ENCODE data around the gene FMNL1.

The FMNL1 gene

GRCh38 chr17:45186801-45187354 lies 34.8 kb upstream of the FMNL1 start:
- ChIA-PET CTCF (no interaction called here), POLR2A (no interaction called here)
- Histone ChIP-seq H3K36me3 (ENCODE audit: control insufficient read depth in 4 of 4, insufficient read depth in 4 of 4, low read length in 3 of 4) (no peaks in the 10 kb centered on the region), H3K4me1 (ENCODE audit: control extremely low read depth in 1 of 4, control insufficient read depth in 4 of 4, insufficient read depth in 4 of 4, low read length in 3 of 4) (peaks cover 0 to 4% (median under 1%) of the 10 kb centered on the region in 4 experiments), H3K9me3 (ENCODE audit: control extremely low read depth in 1 of 5, control insufficient read depth in 4 of 5, insufficient read depth in 2 of 5, low read depth in 1 of 5, low read length in 4 of 5) (no peaks in the 10 kb centered on the region), H3K27me3 (replicated peaks in 2 of 5; ENCODE audit: control insufficient read depth in 4 of 5, insufficient read depth in 5 of 5, low read length in 4 of 5) (no peaks in the 10 kb centered on the region), H3K27ac (ENCODE audit: insufficient read depth in 1 of 2, low read depth in 1 of 2, low read length in 2 of 2, poor library complexity in 1 of 2, severe bottlenecking in 2 of 2) (no peak overlapping the region), H3K4me3 (ENCODE audit: control insufficient read depth in 1 of 7, extremely low read depth in 1 of 7, insufficient read depth in 4 of 7, low read depth in 2 of 7, low read length in 6 of 7) (no peak overlapping the region)
- DNase-seq: no peak
- WGBS (ENCODE audit: insufficient coverage): 68% methylated on average over 6 of the region's 7 CpGs

GRCh38 chr17:45189009-45189408 lies 32.7 kb upstream of the FMNL1 start:
- H3K4me3 ChIP-seq (ENCODE audit: control insufficient read depth in 1 of 7, extremely low read depth in 1 of 7, insufficient read depth in 4 of 7, low read depth in 2 of 7, low read length in 6 of 7): no peak overlapping the region
- peaks cover 0 to 4% (median under 1%) of the 10 kb centered on the region in 4 experiments for H3K4me1 ChIP-seq (ENCODE audit: control extremely low read depth in 1 of 4, control insufficient read depth in 4 of 4, insufficient read depth in 4 of 4, low read length in 3 of 4)
- POLR2A ChIA-PET: interaction anchor here (0.6 kb wide), 1 partner anchor 36 kb away, joined by 3 read pairs; no protein-coding TSS in a partner anchor
- no peak overlapping the region for H3K27ac ChIP-seq (ENCODE audit: insufficient read depth in 1 of 2, low read depth in 1 of 2, low read length in 2 of 2, poor library complexity in 1 of 2, severe bottlenecking in 2 of 2)
- H3K36me3 ChIP-seq (ENCODE audit: control insufficient read depth in 4 of 4, insufficient read depth in 4 of 4, low read length in 3 of 4): no peaks in the 10 kb centered on the region
- DNase-seq: no peak
- no peaks in the 10 kb centered on the region for H3K9me3 ChIP-seq (ENCODE audit: control extremely low read depth in 1 of 5, control insufficient read depth in 4 of 5, insufficient read depth in 2 of 5, low read depth in 1 of 5, low read length in 4 of 5)
- H3K27me3 ChIP-seq (replicated peaks in 2 of 5; ENCODE audit: control insufficient read depth in 4 of 5, insufficient read depth in 5 of 5, low read length in 4 of 5): no peaks in the 10 kb centered on the region
- no CpG with 5 or more reads among the region's 2 CpGs for WGBS (ENCODE audit: insufficient coverage)
- CTCF ChIA-PET: interaction anchor here (0.7 to 4.3 kb wide), 6 partner anchors 9 to 54 kb away, joined by 3 to 17 read pairs (median 8); partner anchors contain the start of genes ACBD4 and HEXIM2

DNA sequence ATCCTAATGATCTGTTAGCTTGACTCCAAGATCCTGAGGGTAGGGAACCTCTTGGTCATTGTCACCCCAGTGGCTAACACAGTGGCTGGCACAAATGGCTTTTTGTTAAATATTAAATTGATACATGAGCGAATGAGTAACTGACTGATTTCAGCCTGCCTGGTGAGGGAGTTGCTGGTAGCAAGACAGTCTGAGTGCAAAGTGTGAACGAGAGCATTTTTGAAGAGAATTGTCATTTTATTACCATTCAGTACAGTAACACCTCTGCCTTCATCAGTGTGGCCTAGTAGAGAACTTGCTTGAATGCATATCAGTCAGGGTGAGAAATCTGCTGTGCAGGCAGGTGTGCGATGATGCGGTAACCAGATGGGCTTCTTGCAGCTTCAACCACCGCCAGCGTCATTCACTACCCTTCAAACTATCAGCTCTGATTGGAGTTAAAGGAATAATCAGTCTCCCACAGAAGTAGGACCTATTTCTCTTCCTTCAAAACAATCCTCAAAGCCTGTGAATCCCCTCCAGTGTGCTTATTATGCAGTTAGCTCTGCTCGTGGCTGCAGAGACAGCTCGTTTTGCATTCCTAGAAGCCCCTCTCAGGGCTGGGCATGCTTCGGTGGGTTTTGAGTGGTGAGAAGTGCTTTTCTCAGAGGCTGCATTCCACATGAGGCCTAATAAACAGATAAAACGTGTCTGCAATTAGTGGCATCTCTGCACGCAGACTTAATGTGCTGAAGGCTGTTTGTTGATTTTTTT lies 31.0 kb upstream of the FMNL1 start:
- DNase-seq: no peak
- CTCF ChIA-PET: interaction anchor here (1.4 to 4.3 kb wide), 6 partner anchors 7 to 55 kb away, joined by 3 to 17 read pairs (median 9); partner anchors contain the start of gene ACBD4
- Histone ChIP-seq H3K27ac (ENCODE audit: insufficient read depth in 1 of 2, low read depth in 1 of 2, low read length in 2 of 2, poor library complexity in 1 of 2, severe bottlenecking in 2 of 2) (no peak overlapping the region), H3K27me3 (replicated peaks in 2 of 5; ENCODE audit: control insufficient read depth in 4 of 5, insufficient read depth in 5 of 5, low read length in 4 of 5) (no peaks in the 10 kb centered on the region), H3K36me3 (ENCODE audit: control insufficient read depth in 4 of 4, insufficient read depth in 4 of 4, low read length in 3 of 4) (no peaks in the 10 kb centered on the region), H3K9me3 (ENCODE audit: control extremely low read depth in 1 of 5, control insufficient read depth in 4 of 5, insufficient read depth in 2 of 5, low read depth in 1 of 5, low read length in 4 of 5) (no peaks in the 10 kb centered on the region), H3K4me1 (ENCODE audit: control extremely low read depth in 1 of 4, control insufficient read depth in 4 of 4, insufficient read depth in 4 of 4, low read length in 3 of 4) (peaks cover 0 to 4% (median under 1%) of the 10 kb centered on the region in 4 experiments), H3K4me3 (ENCODE audit: control insufficient read depth in 1 of 7, extremely low read depth in 1 of 7, insufficient read depth in 4 of 7, low read depth in 2 of 7, low read length in 6 of 7) (no peak overlapping the region)
- POLR2A ChIA-PET: no interaction called here
- WGBS (ENCODE audit: insufficient coverage): 94% methylated on average over 6 of the region's 11 CpGs

DNA sequence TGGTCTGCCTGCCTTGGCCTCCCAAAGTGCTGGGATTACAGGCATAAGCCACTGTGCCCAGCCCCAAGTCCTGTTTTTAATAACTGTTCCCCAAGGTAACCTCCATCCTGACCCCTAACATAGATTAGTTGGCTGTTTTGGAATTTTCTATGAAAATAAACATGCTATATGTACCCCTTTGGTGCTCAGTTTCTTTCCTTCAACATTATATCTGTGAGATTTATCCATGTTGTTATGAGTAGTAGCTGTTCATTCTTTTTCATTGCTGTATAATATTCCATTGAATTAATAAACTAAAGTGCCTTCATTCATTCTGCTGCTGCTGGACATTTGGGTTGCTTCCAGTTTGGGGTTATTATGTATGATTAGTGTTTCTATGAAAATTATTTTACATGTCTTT lies 26.3 kb upstream of the FMNL1 start:
- CTCF ChIA-PET: interaction anchor here (1.2 to 5.2 kb wide), 9 partner anchors 11 to 96 kb away, joined by 3 to 99 read pairs (median 4); partner anchors contain the start of genes ACBD4, HEXIM1 and HEXIM2
- Histone ChIP-seq H3K36me3 (ENCODE audit: control insufficient read depth in 4 of 4, insufficient read depth in 4 of 4, low read length in 3 of 4) (no peaks in the 10 kb centered on the region), H3K4me3 (ENCODE audit: control insufficient read depth in 1 of 7, extremely low read depth in 1 of 7, insufficient read depth in 4 of 7, low read depth in 2 of 7, low read length in 6 of 7) (no peak overlapping the region), H3K27me3 (replicated peaks in 2 of 5; ENCODE audit: control insufficient read depth in 4 of 5, insufficient read depth in 5 of 5, low read length in 4 of 5) (no peaks in the 10 kb centered on the region), H3K9me3 (ENCODE audit: control extremely low read depth in 1 of 5, control insufficient read depth in 4 of 5, insufficient read depth in 2 of 5, low read depth in 1 of 5, low read length in 4 of 5) (no peaks in the 10 kb centered on the region), H3K27ac (ENCODE audit: insufficient read depth in 1 of 2, low read depth in 1 of 2, low read length in 2 of 2, poor library complexity in 1 of 2, severe bottlenecking in 2 of 2) (no peak overlapping the region), H3K4me1 (ENCODE audit: control extremely low read depth in 1 of 4, control insufficient read depth in 4 of 4, insufficient read depth in 4 of 4, low read length in 3 of 4) (peaks cover 0 to 20% (median 10%) of the 10 kb centered on the region in 4 experiments)
- no peak for DNase-seq
- POLR2A ChIA-PET: interaction anchor here (1.6 kb wide), 1 partner anchor 47 kb away, joined by 7 read pairs; the partner anchor contains the start of gene HEXIM1

DNA sequence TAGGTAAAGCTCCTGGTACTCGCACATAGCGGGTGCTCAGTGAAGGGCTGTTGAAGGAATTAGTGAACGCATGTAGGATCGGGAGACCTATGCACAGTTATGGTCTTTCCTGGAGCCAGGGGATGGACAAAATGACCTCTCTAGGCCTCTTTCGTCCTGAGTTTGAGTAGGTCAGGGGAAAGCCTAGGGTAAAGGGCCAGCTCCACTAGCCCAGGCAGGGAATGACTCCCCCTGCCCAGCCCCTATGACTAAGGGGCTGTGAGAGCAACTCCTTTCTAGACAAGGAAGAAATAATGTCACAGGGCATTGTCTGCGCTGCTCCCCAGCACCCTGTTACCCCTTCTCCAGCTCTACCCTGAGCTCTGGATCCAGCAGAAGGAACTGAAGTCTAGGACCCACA lies 24.6 kb upstream of the FMNL1 start:
- Histone ChIP-seq H3K9me3 (ENCODE audit: control extremely low read depth in 1 of 5, control insufficient read depth in 4 of 5, insufficient read depth in 2 of 5, low read depth in 1 of 5, low read length in 4 of 5) (no peaks in the 10 kb centered on the region), H3K4me3 (ENCODE audit: control insufficient read depth in 1 of 7, extremely low read depth in 1 of 7, insufficient read depth in 4 of 7, low read depth in 2 of 7, low read length in 6 of 7) (no peak overlapping the region), H3K4me1 (ENCODE audit: control extremely low read depth in 1 of 4, control insufficient read depth in 4 of 4, insufficient read depth in 4 of 4, low read length in 3 of 4) (peaks cover 0 to 20% (median 10%) of the 10 kb centered on the region in 4 experiments), H3K36me3 (ENCODE audit: control insufficient read depth in 4 of 4, insufficient read depth in 4 of 4, low read length in 3 of 4) (no peaks in the 10 kb centered on the region), H3K27me3 (replicated peaks in 2 of 5; ENCODE audit: control insufficient read depth in 4 of 5, insufficient read depth in 5 of 5, low read length in 4 of 5) (no peaks in the 10 kb centered on the region), H3K27ac (ENCODE audit: insufficient read depth in 1 of 2, low read depth in 1 of 2, low read length in 2 of 2, poor library complexity in 1 of 2, severe bottlenecking in 2 of 2) (no peak overlapping the region)
- ChIA-PET POLR2A (interaction anchor here (1.0 to 2.5 kb wide), 3 partner anchors 36 to 62 kb away, joined by 3 to 35 read pairs (median 4); partner anchors contain the start of genes ACBD4, HEXIM1 and HEXIM2), CTCF (interaction anchor here (0.9 to 5.2 kb wide), 24 partner anchors 8 to 101 kb away, joined by 3 to 99 read pairs (median 10); partner anchors contain the start of genes ACBD4, HEXIM1, HEXIM2 and PLCD3)
- 88% methylated on average over 5 of the region's 6 CpGs for WGBS (ENCODE audit: insufficient coverage)
- DNase-seq: no peak

DNA sequence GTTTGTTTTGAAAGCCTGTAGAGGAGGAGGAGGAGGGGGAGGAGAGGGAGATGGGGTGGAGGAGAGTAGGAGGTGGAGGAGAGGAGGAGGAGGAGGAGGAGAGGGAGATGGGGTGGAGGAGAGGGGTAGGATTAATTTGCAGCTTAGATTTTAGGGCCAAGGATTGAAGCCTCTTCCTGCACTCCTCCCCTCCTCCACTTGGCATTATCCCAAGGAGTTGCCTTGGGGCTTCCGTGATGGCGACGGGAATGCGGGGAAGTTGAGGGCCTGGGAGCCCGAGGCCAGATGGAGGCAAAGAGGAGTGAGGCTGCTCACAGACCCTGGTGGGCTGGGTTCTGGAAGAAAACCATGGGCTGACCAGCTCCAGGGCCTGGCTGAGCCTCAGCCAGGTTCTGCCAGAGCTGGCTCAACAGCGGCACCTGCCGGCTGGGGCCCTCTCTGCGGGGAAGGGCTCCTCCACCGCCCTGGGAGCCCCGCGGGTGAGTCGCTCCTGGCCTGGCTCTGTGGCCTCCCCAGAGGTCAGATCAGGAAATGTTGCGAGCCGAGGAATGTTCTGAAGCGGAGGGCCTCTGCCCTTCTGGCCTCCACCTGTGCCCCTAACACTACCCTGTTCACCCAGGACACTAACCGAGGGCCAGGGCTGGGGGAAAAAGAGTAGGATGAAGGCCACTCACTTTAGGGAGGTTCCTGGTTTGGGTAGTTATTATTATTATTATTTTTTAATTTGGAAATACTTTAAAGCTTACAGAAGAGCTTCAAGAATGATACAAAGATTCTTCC lies 23.9 kb upstream of the FMNL1 start:
- H3K9me3 ChIP-seq (ENCODE audit: control extremely low read depth in 1 of 5, control insufficient read depth in 4 of 5, insufficient read depth in 2 of 5, low read depth in 1 of 5, low read length in 4 of 5): no peaks in the 10 kb centered on the region
- no peak overlapping the region for H3K27ac ChIP-seq (ENCODE audit: insufficient read depth in 1 of 2, low read depth in 1 of 2, low read length in 2 of 2, poor library complexity in 1 of 2, severe bottlenecking in 2 of 2)
- peak overlapping the region in 3 of 7 experiments; percentile 2 to 34 (median 16) for H3K4me3 ChIP-seq (ENCODE audit: control insufficient read depth in 1 of 7, extremely low read depth in 1 of 7, insufficient read depth in 4 of 7, low read depth in 2 of 7, low read length in 6 of 7)

More for the DNA sequence above, 23.9 kb upstream of the FMNL1 start:
- 0% methylated on average over 8 of the region's 16 CpGs for WGBS (ENCODE audit: insufficient coverage)
- Histone ChIP-seq H3K27me3 (replicated peaks in 2 of 5; ENCODE audit: control insufficient read depth in 4 of 5, insufficient read depth in 5 of 5, low read length in 4 of 5) (no peaks in the 10 kb centered on the region), H3K4me1 (ENCODE audit: control extremely low read depth in 1 of 4, control insufficient read depth in 4 of 4, insufficient read depth in 4 of 4, low read length in 3 of 4) (peaks cover 0 to 20% (median 10%) of the 10 kb centered on the region in 4 experiments), H3K36me3 (ENCODE audit: control insufficient read depth in 4 of 4, insufficient read depth in 4 of 4, low read length in 3 of 4) (no peaks in the 10 kb centered on the region)
- CTCF ChIA-PET: interaction anchor here (0.6 to 5.2 kb wide), 26 partner anchors 8 to 111 kb away, joined by 3 to 99 read pairs (median 10); partner anchors contain the start of genes ACBD4, HEXIM1, HEXIM2 and PLCD3
- peak; percentile 85 to 87 (median 87) for DNase-seq
- POLR2A ChIA-PET: interaction anchor here (1.0 to 2.5 kb wide), 3 partner anchors 36 to 63 kb away, joined by 3 to 35 read pairs (median 4); partner anchors contain the start of genes ACBD4, HEXIM1 and HEXIM2
